Measurements from ENCODE around the gene TLE2. TPM values are rescaled to one million over a fixed set of nuclear protein-coding genes. Genes with fewer than 3 reads are reported as not detected.

TLE2 gene
- total RNA-seq, 2 donors from 2014 or later = 34.5 to 45.2 TPM

GRCh38 chr19:3006075-3006767, 22.9 kb downstream of the TLE2 start:
- ATAC-seq (peak; percentile 35), DNase-seq (peak in 1 of 4 donors; percentile 37)
- Histone ChIP-seq H3K4me1 (no peaks in the 10 kb centered on the region), H3K27me3 (no peaks in the 10 kb centered on the region), H3K36me3 (replicated peaks in 1 of 2; ENCODE audit: insufficient read depth in 1 of 2, low read depth in 2 of 2) (no peaks in the 10 kb centered on the region), H3K27ac (no peak overlapping the region), H3K9me3 (no peaks in the 10 kb centered on the region), H3K4me3 (no peak overlapping the region)
- WGBS, 2 donors = 76 to 82% methylated on average over 19 to 20 of the region's 37 CpGs
- intact Hi-C loops (cut with DNase I) = no loop called here
- no peak for TF ChIP-seq POLR2A (IDR thresholded peaks at IDR 0.05)
- no peak for TF ChIP-seq CTCF (IDR thresholded peaks at IDR 0.05)

- TF ChIP-seq POLR2A (IDR thresholded peaks at IDR 0.05) = no peak
- TF ChIP-seq CTCF (IDR thresholded peaks at IDR 0.05) = no peak
- H3K27ac ChIP-seq = no peak overlapping the region
- no peaks in the 10 kb centered on the region for H3K4me1 ChIP-seq
- no peak overlapping the region for H3K4me3 ChIP-seq
- 87 to 90% methylated on average over 4 to 16 of the region's 18 CpGs for WGBS, 2 donors
- no peaks in the 10 kb centered on the region for H3K9me3 ChIP-seq
- no peaks in the 10 kb centered on the region for H3K27me3 ChIP-seq
- H3K36me3 ChIP-seq (replicated peaks in 1 of 2; ENCODE audit: insufficient read depth in 1 of 2, low read depth in 2 of 2) = no peaks in the 10 kb centered on the region
- intact Hi-C loops (cut with DNase I) = no loop called here
- no peak for DNase-seq
- no peak for ATAC-seq
These were observed 23.7 kb downstream of the TLE2 start for GRCh38 chr19:3005345-3005744.

GRCh38 chr19:3004522-3004921, 24.6 kb downstream of the TLE2 start:
- H3K9me3 ChIP-seq = no peaks in the 10 kb centered on the region
- intact Hi-C loops (cut with DNase I) = no loop called here
- H3K4me3 ChIP-seq = no peak overlapping the region
- H3K36me3 ChIP-seq (replicated peaks in 1 of 2; ENCODE audit: insufficient read depth in 1 of 2, low read depth in 2 of 2) = no peaks in the 10 kb centered on the region
- no peak for DNase-seq
- H3K27me3 ChIP-seq = no peaks in the 10 kb centered on the region
- H3K4me1 ChIP-seq = no peaks in the 10 kb centered on the region
- ATAC-seq = no peak
- H3K27ac ChIP-seq = no peak overlapping the region
- no peak for TF ChIP-seq POLR2A (IDR thresholded peaks at IDR 0.05)
- WGBS, 2 donors = 93 to 94% methylated on average over 4 of the region's 4 CpGs

GRCh38 chr19:3003046-3003445, 26.0 kb downstream of the TLE2 start:
- no peak overlapping the region for H3K4me3 ChIP-seq
- H3K9me3 ChIP-seq = no peaks in the 10 kb centered on the region
- H3K27me3 ChIP-seq = no peaks in the 10 kb centered on the region
- ATAC-seq (no peak), DNase-seq (no peak)
- WGBS, 2 donors = 91 to 93% methylated on average over 7 of the region's 7 CpGs
- H3K27ac ChIP-seq = no peak overlapping the region
- H3K36me3 ChIP-seq (replicated peaks in 1 of 2; ENCODE audit: insufficient read depth in 1 of 2, low read depth in 2 of 2) = peaks cover 0 to 3% of the 10 kb centered on the region in 2 donors
- H3K4me1 ChIP-seq = no peaks in the 10 kb centered on the region
- TF ChIP-seq CTCF (IDR thresholded peaks at IDR 0.05) = no peak
- no peak for TF ChIP-seq POLR2A (IDR thresholded peaks at IDR 0.05)
- intact Hi-C loops (cut with DNase I) = no loop called here

GRCh38 chr19:3001235-3001800, 27.8 kb downstream of the TLE2 start:
- no peak for TF ChIP-seq CTCF (IDR thresholded peaks at IDR 0.05)
- no peak for TF ChIP-seq POLR2A (IDR thresholded peaks at IDR 0.05)
- intact Hi-C loops (cut with DNase I) = no loop called here
- DNase-seq (no peak), ATAC-seq (no peak)
- no peaks in the 10 kb centered on the region for H3K4me1 ChIP-seq
- H3K9me3 ChIP-seq = no peaks in the 10 kb centered on the region
- no peak overlapping the region for H3K4me3 ChIP-seq
- H3K36me3 ChIP-seq (replicated peaks in 1 of 2; ENCODE audit: insufficient read depth in 1 of 2, low read depth in 2 of 2) = peaks cover 0 to 3% of the 10 kb centered on the region in 2 donors
- no peaks in the 10 kb centered on the region for H3K27me3 ChIP-seq
- WGBS, 2 donors = 96 to 97% methylated on average over 6 of the region's 6 CpGs
- H3K27ac ChIP-seq = no peak overlapping the region
